Skeletal muscle cell (primary cell): Measurements from ENCODE around the gene COLEC11.
"Not testable (repeated sequence)": the region's sequence is repeated elsewhere in the genome, so short reads cannot be mapped to it uniquely, and the experiment has no call there.

Experiments used
- DNase-seq: peaks from one replicate; pipeline ENCODE4 v3.0.0-alpha.2; 2010; ENCODE audit warnings: low read depth
- H3K4me3 ChIP-seq: 2 replicates; pipeline ENCODE4 v1.5.1; 2011; ENCODE audit warnings: low read depth, mild to moderate bottlenecking, control low read depth, low read length, moderate library complexity

Gene COLEC11

DNA sequence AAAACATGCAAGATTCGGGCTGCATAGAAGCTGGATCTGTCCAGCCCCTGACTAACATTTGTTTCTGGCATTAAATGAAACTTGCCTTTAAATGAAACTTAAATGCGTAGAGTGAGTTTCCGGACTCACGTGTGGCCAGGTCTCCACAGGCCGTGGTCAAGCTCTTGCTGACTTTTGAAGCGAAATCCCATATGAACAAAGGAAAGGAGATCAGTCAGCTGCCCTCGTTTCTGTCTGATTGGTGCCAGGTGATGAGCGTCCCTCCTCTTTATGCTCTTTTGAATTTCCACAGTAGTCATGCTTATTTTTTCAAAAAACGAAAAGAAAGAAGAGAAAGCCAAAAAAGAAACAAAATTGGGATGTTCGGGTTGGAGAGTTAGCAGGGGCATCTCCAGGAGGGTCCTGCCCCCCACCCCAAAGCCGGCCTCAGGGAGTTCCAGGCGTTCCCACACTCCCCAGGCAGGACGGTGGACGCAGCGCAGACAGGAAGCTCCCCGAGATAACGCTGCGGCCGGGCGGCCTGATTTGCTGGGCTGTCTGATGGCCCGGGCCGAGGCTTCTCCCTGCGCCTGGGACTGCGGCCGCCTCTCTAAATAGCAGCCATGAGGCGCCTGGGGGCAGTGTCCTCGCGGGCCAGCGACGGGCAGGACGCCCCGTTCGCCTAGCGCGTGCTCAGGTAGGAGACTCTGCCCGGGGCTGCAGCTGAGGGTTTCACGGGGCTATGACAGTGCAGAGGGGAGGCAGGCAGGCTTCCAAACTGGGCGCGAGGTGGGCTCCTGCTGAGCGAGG lies at the start of gene COLEC11:
Gene COLEC11 (plus strand): TSS at position 620 of the 789 bp plus-strand sequence. CDS start 9,229 bp downstream, outside the sequence.
- no peak for DNase-seq
- H3K4me3 ChIP-seq: peak within 1 kb of the TSS; percentile 22

DNA sequence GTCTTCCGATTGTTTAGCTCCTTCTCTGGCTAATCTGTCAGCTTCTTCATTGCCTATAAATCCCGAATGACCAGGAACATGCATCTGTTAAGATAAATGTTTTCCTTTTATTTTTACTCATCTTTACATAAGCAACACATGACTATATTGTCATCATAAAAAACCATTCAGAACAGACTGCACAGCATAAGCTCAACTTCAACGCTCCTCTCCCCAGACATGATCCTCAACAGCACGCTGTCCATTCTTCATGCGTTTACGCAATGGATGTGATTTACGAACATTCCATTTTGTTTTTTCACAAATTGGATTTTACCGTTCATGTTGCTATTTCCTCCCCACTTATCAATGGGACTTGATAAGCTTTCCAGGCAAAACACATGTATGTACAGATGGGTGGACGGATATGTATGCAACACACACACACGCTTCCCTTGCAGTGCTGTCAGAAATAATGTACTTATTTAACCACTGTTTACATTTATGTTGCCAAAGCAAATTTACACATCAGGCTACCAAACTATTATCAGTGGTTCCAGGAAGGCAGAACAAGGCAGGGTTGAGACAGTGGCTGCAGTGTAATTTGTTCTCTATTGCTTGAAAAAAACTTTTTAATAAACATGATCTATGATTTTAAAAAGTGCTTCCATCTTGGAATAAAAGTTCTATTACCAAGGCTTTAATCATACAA lies 49.0 kb upstream of the COLEC11 start:
- no peak for DNase-seq
- no peak overlapping the region for H3K4me3 ChIP-seq

DNA sequence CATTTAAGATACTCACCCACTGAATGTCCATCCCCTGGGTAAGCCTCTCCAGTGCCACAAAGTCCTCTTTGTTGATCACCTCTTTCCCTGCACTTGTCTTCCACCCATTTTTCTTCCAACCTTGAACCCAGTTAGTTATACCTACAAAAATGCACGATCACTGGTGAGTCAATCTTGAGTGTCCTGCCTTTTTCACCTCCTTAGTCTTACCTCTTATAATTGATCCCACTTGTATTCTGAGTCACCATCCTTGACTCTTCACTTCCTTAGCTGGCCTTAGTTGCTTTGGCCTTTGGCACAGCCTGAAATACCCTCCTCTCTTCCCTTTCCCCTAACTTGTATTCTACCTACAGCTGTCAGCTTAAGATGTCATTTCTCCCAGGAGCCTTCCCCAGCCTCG lies 47.0 kb upstream of the COLEC11 start:
- DNase-seq: no peak
- no peak overlapping the region for H3K4me3 ChIP-seq

DNA sequence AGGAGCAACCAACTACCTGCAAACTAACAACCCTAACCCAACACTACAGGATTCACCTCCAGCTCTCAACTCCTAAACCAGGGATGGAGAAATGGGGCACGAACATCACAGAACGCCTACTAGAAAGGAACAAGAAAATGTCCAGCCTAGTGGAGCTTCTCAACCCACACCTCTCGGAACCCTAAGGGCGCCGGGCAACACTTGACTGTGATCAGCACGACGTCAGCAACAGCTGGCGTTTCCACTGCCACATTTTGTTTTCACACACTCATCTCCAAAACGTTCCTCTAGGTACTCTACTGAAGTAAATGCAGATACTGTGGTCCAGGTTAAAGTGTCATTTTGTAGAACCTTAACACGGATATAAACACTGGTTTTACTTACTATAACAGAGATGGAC lies 41.0 kb upstream of the COLEC11 start:
- no peak for DNase-seq
- no peak overlapping the region for H3K4me3 ChIP-seq

DNA sequence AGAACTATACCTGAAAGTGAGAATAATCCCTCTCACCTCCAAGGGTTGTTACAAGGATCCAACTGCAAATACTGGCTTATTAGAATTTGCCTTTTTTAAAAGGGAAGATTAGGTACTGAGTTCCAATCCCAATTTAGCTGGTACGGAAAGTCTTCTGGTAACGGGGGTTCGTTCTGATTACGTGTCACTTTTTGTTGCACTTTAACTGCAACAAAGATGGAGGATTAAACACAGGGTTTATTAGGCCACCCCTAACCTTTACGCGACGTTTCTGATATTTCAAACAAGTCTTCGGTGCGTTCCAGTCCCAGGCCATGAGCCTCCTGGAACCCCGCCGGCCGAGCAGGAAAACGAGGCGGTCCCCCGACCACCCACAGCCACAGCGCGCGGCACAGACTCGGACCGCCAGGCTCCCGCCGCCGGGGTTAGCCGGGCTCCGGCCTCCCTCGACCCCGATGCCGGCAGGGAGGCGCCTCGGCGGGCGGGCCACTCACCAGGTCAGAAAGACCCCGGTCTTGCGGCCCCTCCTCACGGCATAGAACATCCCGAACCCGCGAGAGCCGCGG lies 37.2 kb upstream of the COLEC11 start:
- H3K4me3 ChIP-seq: peak overlapping the region; percentile 97
- DNase-seq: no peak

DNA sequence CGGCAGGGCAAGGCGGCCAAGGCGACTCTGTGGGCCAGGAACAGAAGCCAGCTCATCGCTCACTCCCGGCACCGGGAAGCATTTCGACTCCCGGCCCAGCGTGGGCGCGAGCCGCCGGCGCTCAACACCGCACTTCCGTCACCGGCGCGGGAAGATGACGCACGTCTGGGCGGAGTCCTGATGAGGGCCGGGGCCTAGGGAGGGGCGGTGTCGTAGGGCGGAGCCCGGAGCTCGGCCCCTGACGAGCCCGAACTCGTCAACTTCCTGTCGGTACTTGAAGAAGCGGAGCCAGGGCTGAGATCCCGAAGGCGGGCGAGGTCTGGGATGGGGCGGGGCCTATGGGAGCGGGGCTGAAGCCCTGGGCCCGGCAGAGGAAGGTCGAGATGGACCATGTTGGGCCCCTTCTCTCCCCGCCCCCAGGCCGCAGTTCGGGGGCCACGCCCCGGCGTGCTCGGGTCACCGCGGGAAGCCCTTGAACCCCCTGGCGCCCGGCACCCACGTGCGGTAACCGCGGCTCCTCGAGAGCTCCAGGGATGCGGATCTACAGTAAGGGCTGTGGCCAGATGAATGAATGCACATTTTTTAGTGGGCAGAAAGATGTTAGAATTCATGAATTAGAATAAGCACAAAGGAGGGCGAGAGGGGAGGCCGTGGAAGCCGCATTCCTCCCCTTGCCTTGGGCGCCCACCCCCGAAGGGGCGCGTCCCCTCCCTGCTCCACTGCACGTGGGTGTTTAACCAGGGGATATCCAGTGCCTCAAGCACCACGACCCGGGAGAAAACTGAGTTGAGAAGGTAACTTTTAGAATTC lies 36.5 kb upstream of the COLEC11 start, which contains the start of gene RNASEH1:
Gene RNASEH1 (minus strand): TSS at position 129 of the 810 bp plus-strand sequence. CDS start 73 bp downstream, at position 56.
- peak within 1 kb of the TSS; percentile 97 for H3K4me3 ChIP-seq
- peak; percentile 96 for DNase-seq

DNA sequence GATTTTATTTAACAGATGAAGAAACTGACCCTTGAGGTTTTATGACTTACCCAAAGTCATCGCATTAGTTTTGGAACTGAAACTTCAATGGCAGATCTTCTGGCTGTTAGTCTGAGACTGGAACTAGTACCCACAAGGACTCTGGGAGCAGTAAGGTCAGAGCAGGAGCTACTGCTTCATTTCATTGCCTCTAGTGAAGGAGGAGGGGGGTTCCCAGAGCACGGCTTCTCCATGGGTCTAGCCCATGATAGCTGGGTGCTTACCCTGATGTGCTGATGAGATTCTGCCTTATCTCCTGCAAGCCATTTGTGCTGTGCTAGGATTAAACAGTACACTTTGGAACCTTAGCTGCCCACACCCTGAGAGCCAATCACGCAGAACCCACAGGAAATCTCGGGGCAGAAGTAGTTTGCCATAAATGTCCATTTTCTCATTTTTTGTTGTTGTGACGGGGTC lies 31.4 kb upstream of the COLEC11 start:
- H3K4me3 ChIP-seq: no peak overlapping the region
- DNase-seq: no peak

DNA sequence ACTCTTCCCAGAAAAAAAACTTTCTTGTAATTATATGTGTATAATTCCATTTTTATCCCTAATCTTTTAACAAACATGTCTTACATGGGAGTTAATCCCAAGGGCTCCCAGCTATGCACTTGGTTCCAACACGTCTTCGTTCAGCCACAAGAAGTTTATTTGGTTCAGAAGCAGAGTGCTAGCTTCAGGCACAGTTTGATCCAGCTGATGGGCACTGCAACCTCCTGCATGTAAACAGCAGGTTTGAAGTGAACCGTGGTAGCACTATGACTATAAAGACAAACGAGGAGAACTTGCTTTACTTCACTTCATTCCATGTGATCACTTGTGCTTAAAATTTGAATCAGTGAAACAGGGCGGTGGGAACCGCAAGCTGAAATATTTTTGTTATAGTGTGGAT lies 29.8 kb upstream of the COLEC11 start:
- H3K4me3 ChIP-seq: no peak overlapping the region
- DNase-seq: no peak

DNA sequence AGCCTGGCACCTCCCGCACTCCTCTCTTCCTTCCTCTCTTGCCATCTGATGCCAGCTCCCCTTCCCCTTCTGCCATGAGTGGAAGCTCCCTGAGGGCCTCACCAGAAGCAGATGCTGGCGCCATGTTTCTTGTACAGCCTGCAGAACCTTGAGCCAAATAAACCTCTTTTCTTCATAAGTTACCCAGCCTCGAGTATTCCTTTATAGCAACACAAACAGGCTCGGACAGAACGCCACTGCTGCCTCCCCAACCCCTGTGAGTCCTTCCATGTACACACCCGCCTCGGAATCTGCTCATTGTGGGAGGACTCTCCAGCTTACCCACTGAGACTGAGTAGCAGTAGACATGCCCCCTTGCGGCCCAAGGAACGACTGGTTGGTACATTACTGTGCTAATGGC lies 28.1 kb upstream of the COLEC11 start:
- no peak for DNase-seq
- no peak overlapping the region for H3K4me3 ChIP-seq

DNA sequence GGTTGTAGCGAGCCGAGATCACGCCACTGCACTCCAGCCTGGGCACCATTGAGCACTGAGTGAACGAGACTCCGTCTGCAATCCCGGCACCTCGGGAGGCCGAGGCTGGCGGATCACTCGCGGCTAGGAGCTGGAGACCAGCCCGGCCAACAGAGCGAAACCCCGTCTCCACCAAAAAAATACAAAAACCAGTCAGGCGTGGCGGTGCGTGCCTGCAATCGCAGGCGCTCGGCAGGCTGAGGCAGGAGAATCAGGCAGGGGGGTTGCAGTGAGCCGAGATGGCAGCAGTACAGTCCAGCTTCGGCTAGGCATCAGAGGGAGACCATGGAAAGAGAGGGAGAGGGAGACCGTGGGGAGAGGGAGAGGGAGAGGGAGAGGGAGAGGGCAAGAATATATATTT lies 25.3 kb upstream of the COLEC11 start:
- not testable (repeated sequence) for DNase-seq, H3K4me3 ChIP-seq

DNA sequence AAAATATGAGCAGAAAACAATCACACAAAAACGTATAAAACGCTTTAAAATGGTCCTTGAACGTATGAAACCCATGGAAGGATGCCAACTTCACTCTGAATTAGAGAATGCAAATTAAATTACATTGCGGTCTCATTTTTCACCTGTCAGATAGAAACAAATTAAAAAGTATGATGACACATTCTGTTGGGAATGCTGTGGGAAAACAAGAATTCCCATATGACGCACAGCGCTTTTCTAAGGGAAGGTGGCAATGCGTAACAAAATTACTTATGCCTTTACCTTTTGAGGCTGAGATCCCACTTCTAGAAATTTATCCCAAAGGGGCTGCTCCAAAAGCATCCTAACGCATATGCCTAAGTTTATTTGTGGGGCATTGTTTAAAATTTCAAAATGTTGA lies 23.6 kb upstream of the COLEC11 start:
- no peak for DNase-seq
- H3K4me3 ChIP-seq: no peak overlapping the region

DNA sequence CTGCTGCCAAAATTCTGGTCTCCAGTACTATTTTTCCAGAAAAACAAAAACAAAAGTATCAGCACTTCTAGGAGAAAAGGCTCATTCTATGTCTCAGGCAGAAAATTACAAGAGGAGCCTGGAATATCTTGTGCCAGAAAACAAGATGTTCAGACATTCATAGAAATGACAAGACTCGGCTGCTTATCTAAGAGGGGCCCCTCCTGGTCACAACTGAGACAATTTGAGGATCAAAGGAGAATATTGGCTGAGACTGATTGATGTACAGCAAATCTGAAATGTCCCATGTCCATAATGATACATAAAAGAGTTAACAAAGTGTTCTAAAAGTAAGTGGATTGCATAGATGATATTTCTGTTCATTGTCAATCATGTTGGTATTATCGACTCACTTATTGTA lies 22.3 kb upstream of the COLEC11 start:
- H3K4me3 ChIP-seq: no peak overlapping the region
- DNase-seq: no peak

DNA sequence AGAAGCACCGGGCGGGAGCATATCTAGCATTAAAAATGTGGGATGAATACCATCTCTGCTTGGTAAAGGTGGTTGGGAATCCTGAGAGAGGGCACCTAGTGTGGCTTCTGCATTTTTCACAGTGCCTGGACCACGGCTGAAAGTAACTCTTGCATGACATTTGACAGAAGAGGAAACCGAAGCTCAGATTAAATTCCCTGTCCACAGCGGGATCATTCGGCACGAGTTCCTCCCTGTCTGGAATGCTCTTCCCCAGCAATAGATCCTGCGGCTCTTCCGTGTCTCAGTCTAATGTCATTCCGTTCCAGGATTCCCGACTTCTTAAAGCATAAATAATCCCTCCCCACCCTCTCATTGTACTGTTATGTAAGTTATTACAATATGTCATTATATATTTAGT lies 20.8 kb upstream of the COLEC11 start:
- DNase-seq: no peak
- H3K4me3 ChIP-seq: peak overlapping the region; percentile 76

DNA sequence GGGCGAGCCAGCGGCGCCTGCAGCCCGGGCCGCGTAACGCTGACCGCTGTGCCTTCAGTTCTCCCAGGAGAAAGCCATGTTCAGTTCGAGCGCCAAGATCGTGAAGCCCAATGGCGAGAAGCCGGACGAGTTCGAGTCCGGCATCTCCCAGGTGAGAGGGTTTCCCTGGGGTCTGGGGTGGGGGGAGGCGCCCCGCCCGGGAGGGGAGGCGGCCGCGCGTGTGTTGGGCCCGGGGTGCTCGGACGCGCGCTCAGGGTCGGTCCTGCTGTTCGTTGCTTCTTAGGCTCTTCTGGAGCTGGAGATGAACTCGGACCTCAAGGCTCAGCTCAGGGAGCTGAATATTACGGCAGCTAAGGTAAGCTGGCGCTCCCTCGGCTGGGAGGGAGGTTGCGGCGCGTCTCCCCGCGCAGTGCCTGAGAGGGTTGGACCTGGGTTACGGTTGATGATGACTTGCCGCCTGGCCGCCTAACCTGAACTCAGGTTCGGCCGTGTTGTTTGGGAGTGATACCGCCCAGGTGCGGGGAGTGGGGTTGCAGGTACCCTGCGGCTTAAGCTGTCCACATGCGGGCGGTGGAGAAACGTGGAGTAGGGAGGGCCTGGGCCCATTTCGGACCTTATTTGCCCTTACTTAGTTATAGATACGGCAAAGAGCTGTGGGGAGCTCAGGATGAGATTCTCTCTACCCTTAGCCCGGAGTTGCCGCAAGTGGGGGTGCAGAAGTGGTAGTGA lies 19.2 kb upstream of the COLEC11 start:
- peak overlapping the region; percentile 76 for H3K4me3 ChIP-seq
- DNase-seq: no peak

DNA sequence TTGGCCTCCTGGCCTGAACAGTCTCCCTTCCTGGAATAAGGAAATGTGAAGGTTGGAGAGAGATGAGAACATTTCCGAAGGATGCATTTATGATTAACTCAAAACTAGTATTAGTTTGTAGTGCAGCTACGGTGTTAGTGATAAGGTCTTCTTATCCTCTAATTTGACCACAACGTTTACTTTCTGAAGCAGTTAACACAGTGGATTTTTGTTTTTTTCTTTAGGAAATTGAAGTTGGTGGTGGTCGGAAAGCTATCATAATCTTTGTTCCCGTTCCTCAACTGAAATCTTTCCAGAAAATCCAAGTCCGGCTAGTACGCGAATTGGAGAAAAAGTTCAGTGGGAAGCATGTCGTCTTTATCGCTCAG lies 18.7 kb upstream of the COLEC11 start:
- H3K4me3 ChIP-seq: peak overlapping the region; percentile 76
- not testable (repeated sequence) for DNase-seq

DNA sequence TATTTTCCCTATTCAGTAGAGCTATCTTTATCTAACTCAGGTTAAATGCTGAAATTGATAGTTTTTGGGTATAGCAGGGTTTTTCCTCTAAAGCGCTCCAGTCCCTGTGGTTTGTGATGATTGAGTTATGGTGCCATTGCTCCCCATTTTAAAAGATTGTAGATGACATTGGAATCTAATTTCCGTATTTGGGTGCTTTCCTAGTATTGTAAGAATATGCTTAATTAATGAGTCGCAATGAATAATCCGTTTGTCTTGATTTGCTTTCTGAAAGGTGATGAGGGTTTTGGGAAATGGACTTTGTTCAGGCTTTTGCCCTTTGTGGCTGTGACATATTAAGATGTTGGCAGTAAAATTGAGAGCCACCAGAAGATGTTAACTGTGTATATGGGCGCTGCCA lies 15.9 kb upstream of the COLEC11 start:
- H3K4me3 ChIP-seq: no peak overlapping the region
- DNase-seq: no peak

DNA sequence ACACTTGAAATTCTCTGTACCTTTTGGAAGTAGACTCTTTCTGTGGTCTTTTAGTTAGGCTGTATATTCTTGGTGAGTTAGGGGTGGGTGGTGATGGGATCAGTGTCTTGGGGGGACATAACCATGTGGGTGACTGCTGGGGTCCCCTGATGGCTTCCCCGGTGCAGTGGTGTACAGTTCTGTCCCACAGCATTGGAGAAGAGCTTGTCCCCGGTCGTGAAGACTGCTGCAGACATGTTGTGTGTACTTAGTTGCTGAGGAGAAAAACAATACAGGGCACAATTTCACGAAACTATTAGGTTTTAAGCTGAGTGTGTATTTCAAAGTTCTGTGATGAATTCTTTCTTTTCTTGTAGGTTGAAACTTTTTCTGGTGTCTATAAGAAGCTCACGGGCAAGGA lies 14.5 kb upstream of the COLEC11 start:
- DNase-seq: no peak
- no peak overlapping the region for H3K4me3 ChIP-seq

DNA sequence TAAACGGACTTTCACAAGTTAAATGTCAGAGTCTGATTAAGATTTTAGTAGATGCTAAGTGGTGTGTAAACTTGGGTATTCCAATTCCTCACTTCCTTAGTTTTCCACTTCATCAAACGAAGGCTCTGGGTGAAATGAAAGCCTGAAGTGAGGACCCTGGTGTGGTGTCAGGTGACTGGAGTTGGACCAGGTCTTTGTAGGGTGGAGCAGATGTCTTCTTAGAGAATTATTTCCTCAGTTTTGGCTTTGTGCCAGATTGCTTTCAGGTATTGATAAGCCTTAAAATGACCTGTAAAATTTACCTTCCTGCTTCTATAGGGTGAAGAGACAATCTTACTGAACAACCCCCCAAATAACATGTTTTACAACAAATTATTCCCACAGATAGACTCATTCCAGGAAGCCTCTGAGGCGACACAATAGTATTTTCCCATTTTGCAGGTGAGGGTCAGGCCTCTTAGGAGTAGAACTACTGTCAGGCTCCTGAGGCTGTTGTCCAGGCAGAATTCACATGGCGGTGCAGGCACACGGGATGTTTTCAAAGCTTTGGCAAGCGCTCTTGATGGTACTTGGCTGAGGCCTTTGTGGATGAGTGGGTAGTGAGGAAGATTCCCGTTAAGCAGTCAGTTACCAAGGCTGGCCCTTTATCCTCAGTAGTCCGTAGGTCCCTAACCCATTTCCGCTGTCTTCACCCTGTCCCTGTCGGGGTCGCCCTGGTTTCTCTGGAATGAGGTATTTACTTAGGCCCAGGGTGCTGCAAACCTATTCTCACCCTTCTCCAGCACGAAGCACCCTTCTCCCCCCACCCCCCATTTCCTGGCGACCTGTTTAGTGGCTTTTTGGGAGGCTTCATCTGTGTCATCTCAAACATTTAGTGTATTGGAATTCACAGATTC lies 13.3 kb upstream of the COLEC11 start:
- no peak for DNase-seq
- H3K4me3 ChIP-seq: no peak overlapping the region
